Dendritic cell treated with granulocyte-macrophage colony-stimulating factor and Interleukin-4, amounts not matched to agents 40 ng/mL and 50 ng/mL, for 4 days (primary cell): ENCODE measurements around the gene COL4A5.

Experiments
- H3K27ac Mint-ChIP-seq: one replicate; pipeline ENCODE4 v1.8.0; 2022; ENCODE audit warnings: mild to moderate bottlenecking, mixed read lengths
- H3K27me3 Mint-ChIP-seq: one replicate; pipeline ENCODE4 v1.8.0; 2022; ENCODE audit warnings: mild to moderate bottlenecking, mixed read lengths
- H3K36me3 Mint-ChIP-seq: one replicate; pipeline ENCODE4 v1.8.0; 2022; ENCODE audit warnings: low read depth, mixed read lengths
- H3K4me1 Mint-ChIP-seq: one replicate; pipeline ENCODE4 v1.8.0; 2022; ENCODE audit warnings: low read depth, mixed read lengths
- H3K4me3 Mint-ChIP-seq: one replicate; pipeline ENCODE4 v1.8.0; 2022; ENCODE audit warnings: mild to moderate bottlenecking, moderate library complexity, mixed read lengths
- H3K9me3 Mint-ChIP-seq: one replicate; pipeline ENCODE4 v1.8.0; 2022; ENCODE audit warnings: mixed read lengths
- intact Hi-C: fragments of 100-400 bp; cut with micrococcal nuclease; formaldehyde crosslinking; loops from one replicate; pipeline ENCODE4 v1.15.0; 2022

Gene COL4A5

DNA sequence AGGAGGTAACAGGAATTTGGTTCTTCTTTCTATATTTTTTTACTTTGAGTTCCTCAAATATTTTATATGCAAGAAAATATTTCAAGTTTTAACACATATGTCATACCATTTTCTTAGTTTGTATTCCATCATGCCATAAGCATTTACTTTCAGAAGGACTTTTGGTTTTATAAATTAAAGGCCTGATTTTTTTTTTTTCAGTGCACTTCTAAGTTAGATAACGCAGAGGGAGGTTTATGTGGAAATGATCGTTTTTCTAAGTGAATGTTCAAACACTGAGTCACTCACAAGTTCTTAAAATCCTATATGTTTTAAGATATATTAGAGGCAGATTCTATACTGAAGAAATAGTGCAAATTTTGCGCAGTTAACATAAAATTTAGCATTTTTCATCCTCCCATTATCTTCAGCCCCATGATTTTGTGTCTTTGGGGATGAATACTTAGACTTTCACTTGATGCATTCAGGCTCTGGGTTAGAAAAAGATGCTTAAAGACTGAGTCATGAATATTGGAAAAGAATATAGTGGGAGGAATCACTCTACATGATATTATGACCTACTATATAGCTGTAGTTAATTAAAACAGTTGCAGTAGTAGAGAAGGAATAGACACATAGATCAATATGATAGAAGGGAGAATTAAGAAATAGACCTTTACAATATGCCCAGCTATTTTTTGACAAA, 54.9 kb downstream of the COL4A5 start:
- Mint-ChIP-seq H3K4me3 (no peak overlapping the region), H3K36me3 (no peaks in the 10 kb centered on the region), H3K27ac (no peak overlapping the region), H3K4me1 (no peaks in the 10 kb centered on the region), H3K9me3 (no peaks in the 10 kb centered on the region), H3K27me3 (no peaks in the 10 kb centered on the region)
- intact Hi-C loops = no loop called here

DNA sequence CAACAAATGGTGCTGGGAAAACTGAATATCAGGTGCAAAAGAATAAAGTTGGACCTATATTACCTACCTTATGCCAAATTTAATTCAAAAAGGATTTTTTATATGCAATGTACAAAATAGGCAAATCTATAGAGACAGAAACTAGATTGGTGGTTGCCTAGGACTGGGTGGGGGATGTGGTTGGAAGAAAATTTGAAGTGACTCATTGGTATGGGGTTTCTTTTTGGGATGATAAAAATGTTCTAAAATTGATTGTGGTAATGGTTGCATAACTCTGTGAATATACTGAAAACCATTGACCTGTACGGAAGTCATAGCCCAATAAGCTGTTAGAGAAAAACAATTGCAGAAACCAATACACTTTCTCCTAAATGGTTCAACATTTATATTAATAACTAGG, 72.1 kb downstream of the COL4A5 start:
- intact Hi-C loops = no loop called here
- Mint-ChIP-seq H3K27ac (no peak overlapping the region), H3K27me3 (peaks cover 2% of the 10 kb centered on the region), H3K36me3 (no peaks in the 10 kb centered on the region), H3K9me3 (no peaks in the 10 kb centered on the region), H3K4me3 (no peak overlapping the region), H3K4me1 (no peaks in the 10 kb centered on the region)

DNA sequence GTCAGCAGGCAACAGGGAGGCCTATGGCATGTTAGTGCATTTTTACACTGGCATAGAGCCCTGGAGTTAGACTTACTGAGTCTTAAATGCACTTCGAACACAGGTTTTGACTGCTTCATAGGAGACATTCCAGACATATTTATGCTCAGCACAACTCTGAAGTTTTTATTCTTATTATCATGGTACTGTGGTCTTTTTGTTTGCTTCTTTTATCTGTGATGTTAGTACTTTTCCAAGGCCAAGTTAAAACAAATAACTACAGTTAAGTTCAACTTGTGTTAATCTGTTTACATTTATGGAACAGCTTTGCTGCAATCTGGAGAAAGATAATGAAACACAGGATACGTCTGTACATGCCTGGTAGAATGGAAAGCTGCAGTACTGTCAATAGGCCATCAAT, 76.5 kb downstream of the COL4A5 start:
- intact Hi-C loops = no loop called here

DNA sequence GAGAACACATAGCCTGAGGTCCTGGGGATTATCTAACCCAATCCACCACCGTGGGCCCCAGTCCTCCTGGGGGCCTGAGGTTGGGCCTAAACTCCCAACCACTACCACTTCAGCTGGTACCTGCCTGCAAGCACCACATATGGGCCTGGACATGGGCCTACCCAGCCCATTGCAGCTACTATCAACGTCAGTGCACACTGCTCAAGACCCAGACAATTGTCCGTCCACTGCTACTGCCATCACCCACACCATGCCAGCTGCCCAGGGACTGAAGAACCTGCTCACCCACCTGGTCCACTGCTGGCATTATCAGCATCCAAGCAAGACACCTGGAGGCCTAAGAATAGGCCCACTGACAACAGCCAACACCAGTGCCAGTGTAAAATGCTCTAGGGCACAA, 88.1 kb downstream of the COL4A5 start:
- Mint-ChIP-seq H3K27me3 (no peaks in the 10 kb centered on the region), H3K4me1 (no peaks in the 10 kb centered on the region), H3K9me3 (no peaks in the 10 kb centered on the region), H3K27ac (no peak overlapping the region), H3K4me3 (no peak overlapping the region), H3K36me3 (no peaks in the 10 kb centered on the region)
- intact Hi-C loops = no loop called here

More for the DNA sequence above, 76.5 kb downstream of the COL4A5 start:
- no peak overlapping the region for H3K27ac Mint-ChIP-seq
- no peaks in the 10 kb centered on the region for H3K36me3 Mint-ChIP-seq
- H3K9me3 Mint-ChIP-seq = no peaks in the 10 kb centered on the region
- H3K4me3 Mint-ChIP-seq = no peak overlapping the region
- H3K4me1 Mint-ChIP-seq = no peaks in the 10 kb centered on the region
- no peaks in the 10 kb centered on the region for H3K27me3 Mint-ChIP-seq

DNA sequence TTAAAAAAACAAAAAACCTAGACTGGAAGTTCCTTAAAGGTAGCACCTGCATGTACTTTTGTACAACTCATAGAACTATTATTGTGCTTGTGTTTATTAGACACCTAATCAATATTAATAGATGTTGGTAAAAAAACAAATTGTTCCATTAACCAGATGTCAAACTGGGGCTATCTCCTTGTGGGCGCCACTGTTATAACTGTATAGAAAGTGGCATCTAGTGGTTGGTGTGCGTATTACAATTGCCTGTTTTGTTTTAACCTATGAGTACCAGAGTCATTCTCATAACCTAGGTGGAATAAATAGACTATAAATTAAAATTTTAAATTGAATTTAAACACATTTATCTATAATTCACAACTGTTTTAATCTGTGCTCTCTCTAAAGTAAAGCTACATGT, 97.4 kb downstream of the COL4A5 start:
- Mint-ChIP-seq H3K4me3 (no peak overlapping the region), H3K4me1 (no peaks in the 10 kb centered on the region), H3K36me3 (no peaks in the 10 kb centered on the region), H3K27ac (no peak overlapping the region), H3K27me3 (no peaks in the 10 kb centered on the region), H3K9me3 (no peaks in the 10 kb centered on the region)
- intact Hi-C loops = no loop called here

DNA sequence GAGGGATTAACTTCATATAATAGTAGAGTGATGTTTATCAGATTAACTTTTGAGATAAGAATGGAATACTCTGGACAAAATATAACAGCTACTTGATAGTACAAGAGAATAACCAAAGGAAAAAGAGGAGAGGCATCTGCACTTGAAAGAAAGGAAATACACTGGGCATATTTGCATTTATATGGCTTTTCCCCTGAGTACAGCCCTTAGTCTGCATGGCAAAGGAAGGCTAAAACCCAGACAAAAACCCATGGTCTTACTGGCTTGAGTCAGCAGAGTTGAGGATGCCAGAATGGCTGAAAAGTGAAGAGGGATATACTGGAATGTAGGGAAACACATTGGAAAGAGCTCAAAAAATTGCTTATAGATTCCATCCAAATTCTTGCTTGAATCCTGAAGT, 101.6 kb downstream of the COL4A5 start:
- intact Hi-C loops = no loop called here
- no peaks in the 10 kb centered on the region for H3K27me3 Mint-ChIP-seq
- H3K4me3 Mint-ChIP-seq = no peak overlapping the region
- no peaks in the 10 kb centered on the region for H3K4me1 Mint-ChIP-seq
- no peak overlapping the region for H3K27ac Mint-ChIP-seq
- H3K36me3 Mint-ChIP-seq = no peaks in the 10 kb centered on the region
- no peaks in the 10 kb centered on the region for H3K9me3 Mint-ChIP-seq

DNA sequence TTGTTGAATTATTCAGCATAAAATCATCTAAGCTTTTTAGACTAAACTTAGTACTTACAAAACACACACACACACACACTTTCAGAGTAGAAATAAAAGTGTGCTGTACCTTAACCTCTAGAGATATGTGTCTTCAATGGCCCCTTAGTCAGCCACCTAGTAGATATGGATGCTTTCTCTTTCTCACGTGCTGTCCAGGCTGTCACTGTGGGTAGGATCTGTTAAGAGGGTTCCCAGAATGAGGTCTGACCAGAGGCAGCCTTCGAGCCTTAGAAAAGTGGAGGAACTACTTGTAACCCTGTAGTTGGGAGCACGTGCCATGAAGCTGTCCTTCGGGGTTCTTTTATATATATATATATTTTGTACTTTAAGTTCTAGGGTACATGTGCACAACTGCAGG, 117.9 kb downstream of the COL4A5 start:
- Mint-ChIP-seq H3K9me3 (no peaks in the 10 kb centered on the region), H3K4me1 (no peaks in the 10 kb centered on the region), H3K27me3 (no peaks in the 10 kb centered on the region), H3K36me3 (no peaks in the 10 kb centered on the region), H3K27ac (no peak overlapping the region), H3K4me3 (no peak overlapping the region)
- intact Hi-C loops = no loop called here

DNA sequence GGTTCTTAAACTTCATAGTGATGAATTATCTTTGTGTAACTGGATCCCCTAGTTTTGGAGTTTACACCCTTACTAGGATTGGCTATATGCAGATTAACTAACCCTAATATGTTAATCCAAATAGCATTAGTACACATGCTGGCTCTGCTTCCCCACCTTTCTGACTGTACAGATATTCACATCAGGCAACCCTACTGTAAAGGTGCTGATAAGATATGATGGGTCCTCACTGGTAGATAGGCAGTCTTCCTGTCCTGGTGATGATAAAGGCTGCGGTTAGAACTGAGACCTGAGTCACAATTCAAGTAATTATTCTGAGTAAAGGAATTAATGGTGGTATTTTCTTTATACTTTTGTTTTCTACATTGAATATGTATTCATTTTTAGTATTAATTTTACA, 118.6 kb downstream of the COL4A5 start:
- no peaks in the 10 kb centered on the region for H3K4me1 Mint-ChIP-seq
- intact Hi-C loops = no loop called here
- H3K4me3 Mint-ChIP-seq = no peak overlapping the region
- H3K36me3 Mint-ChIP-seq = no peaks in the 10 kb centered on the region
- no peak overlapping the region for H3K27ac Mint-ChIP-seq
- H3K27me3 Mint-ChIP-seq = no peaks in the 10 kb centered on the region
- H3K9me3 Mint-ChIP-seq = no peaks in the 10 kb centered on the region

DNA sequence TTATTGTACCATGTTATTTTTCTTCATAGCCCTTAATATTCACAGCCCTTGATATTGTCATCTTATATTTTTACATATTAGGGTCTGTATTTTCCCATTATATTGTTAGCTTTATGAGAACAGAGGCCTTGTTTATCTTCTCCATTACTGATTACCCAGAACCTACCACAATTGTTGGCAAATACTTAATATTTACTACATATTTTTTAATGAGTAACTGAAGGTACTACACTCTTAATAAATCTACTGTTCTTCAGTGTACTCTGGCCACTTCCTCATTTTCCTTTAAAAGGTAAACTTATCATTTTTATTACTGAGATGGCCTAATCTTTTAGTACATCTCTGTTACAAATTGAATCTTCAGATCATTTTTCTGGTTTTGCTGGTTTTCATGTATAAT, 133.5 kb downstream of the COL4A5 start:
- no peaks in the 10 kb centered on the region for H3K27me3 Mint-ChIP-seq
- no peaks in the 10 kb centered on the region for H3K4me1 Mint-ChIP-seq
- H3K36me3 Mint-ChIP-seq = no peaks in the 10 kb centered on the region
- no peak overlapping the region for H3K27ac Mint-ChIP-seq
- no peak overlapping the region for H3K4me3 Mint-ChIP-seq
- no peaks in the 10 kb centered on the region for H3K9me3 Mint-ChIP-seq
- intact Hi-C loops = no loop called here

DNA sequence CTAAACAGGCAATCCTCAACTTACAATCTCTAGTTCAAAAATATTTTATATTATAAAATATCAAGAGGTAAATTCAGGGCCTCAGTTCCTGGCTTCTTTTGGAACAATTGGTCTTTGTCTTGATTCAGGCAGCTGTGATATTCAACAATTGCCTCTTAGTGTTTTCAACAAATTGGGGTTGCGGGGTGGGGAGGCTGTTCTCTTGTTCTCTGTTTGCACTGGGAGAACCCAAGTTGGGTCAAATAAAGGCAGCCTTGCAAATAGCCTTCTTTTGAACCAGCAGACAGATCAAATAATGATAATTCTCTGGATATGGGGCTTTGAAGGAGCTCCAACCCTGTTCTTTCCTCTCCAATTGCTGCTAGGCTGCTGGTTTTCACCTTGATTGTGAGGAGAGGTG, 142.5 kb downstream of the COL4A5 start:
- H3K9me3 Mint-ChIP-seq = no peaks in the 10 kb centered on the region
- H3K27ac Mint-ChIP-seq = no peak overlapping the region
- H3K4me1 Mint-ChIP-seq = no peaks in the 10 kb centered on the region
- H3K4me3 Mint-ChIP-seq = no peak overlapping the region
- H3K27me3 Mint-ChIP-seq = no peaks in the 10 kb centered on the region
- H3K36me3 Mint-ChIP-seq = no peaks in the 10 kb centered on the region
- intact Hi-C loops = loop anchor here (5.0 kb wide), 1 partner anchor 800 kb away; no protein-coding TSS in a partner anchor

DNA sequence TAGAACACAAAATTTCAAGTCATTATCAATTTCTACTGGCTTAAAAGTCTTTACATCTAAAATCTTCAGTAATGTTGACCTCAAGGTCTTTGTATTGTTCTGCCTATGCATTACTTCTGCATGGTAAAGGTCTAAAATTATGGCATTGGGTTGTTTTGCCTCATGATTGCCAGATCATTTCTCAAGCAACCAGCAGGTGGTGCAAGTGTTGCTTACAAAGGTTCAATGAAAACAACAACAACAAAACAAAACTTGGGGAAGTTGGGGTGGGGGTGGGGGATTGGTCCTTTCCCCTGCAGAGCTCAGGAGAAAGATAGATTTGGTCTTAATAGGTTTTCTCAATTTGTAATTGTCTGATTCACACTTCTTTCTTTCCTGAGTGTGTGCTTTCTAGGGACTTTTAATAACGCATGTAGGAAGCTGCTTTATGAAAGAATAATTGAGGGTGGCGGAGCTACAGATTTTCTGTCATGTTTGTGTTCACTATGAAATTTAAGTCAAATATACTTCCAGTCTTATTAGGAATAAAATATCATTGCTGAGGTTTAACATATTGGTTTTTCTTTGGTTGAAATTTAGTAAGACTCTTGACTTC, 145.1 kb downstream of the COL4A5 start:
- H3K27me3 Mint-ChIP-seq = no peaks in the 10 kb centered on the region
- intact Hi-C loops = loop anchor here (5.0 kb wide), 1 partner anchor 798 kb away; no protein-coding TSS in a partner anchor

DNA sequence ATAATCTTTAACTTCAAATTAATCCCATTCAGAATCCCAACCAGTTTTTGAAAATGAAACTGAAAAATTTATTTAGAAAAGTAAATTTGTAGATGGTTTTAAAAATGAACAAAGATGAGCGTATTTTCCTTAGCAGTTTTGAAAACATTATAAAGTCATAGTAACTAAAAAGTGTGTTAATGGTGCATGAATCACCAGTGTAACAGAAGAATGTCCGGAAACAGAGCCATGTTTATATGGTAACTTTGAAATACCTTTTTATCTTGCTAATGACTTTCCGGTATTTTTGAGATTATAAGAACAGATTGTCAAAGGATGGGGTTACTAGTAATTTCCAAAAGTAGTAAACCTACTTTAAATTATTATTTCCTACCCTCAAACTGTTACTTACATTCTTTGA, 150.9 kb downstream of the COL4A5 start:
- no peaks in the 10 kb centered on the region for H3K27me3 Mint-ChIP-seq
- intact Hi-C loops = no loop called here
- H3K4me1 Mint-ChIP-seq = no peaks in the 10 kb centered on the region

More for the DNA sequence above, 145.1 kb downstream of the COL4A5 start:
- H3K36me3 Mint-ChIP-seq = no peaks in the 10 kb centered on the region
- H3K4me3 Mint-ChIP-seq = no peak overlapping the region
- no peak overlapping the region for H3K27ac Mint-ChIP-seq
- H3K4me1 Mint-ChIP-seq = no peaks in the 10 kb centered on the region
- no peaks in the 10 kb centered on the region for H3K9me3 Mint-ChIP-seq

DNA sequence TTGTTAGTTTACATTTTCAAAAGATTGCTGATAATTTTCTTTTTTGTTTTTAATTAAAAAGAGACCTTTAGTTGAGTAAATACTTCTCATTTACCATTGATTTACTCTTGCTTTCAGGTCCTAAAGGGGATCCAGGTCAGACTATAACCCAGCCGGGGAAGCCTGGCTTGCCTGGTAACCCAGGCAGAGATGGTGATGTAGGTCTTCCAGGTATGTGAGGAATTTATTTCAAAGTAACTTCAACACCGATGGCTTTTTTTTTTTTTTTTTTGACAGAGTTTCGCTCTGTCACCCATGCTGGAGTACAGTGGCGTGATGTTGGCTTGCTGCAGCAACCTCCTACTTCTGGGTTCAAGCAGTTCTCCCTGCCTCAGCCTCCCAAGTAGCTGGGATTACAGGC, 161.6 kb downstream of the COL4A5 start:
- H3K4me1 Mint-ChIP-seq = no peaks in the 10 kb centered on the region
- intact Hi-C loops = no loop called here
- H3K9me3 Mint-ChIP-seq = no peaks in the 10 kb centered on the region
- no peak overlapping the region for H3K27ac Mint-ChIP-seq
- no peak overlapping the region for H3K4me3 Mint-ChIP-seq
- no peaks in the 10 kb centered on the region for H3K27me3 Mint-ChIP-seq
- no peaks in the 10 kb centered on the region for H3K36me3 Mint-ChIP-seq

More for the DNA sequence above, 150.9 kb downstream of the COL4A5 start:
- Mint-ChIP-seq H3K36me3 (no peaks in the 10 kb centered on the region), H3K4me3 (no peak overlapping the region), H3K9me3 (no peaks in the 10 kb centered on the region), H3K27ac (no peak overlapping the region)

DNA sequence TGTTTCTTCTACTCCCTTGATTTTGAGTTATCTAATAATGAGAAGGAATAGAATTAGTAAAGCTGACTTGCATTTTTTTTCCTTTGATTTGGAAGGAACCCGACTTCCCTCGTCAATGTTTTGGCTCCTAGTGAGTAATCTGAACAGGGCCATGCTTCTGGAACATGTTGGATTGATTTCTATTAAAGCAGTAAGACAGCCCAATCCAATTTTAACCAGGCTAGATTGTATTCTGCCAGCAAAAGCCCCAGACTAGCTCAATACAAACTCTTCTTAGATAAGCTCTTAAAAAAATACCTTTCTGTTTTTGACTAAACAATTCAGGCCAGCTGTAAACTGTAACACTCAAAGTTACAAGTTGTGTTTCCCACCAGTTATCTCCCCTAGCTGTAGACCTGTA, 170.5 kb downstream of the COL4A5 start:
- Mint-ChIP-seq H3K9me3 (no peaks in the 10 kb centered on the region), H3K4me3 (no peak overlapping the region), H3K36me3 (no peaks in the 10 kb centered on the region), H3K27me3 (no peaks in the 10 kb centered on the region), H3K4me1 (no peaks in the 10 kb centered on the region), H3K27ac (no peak overlapping the region)
- intact Hi-C loops = no loop called here

DNA sequence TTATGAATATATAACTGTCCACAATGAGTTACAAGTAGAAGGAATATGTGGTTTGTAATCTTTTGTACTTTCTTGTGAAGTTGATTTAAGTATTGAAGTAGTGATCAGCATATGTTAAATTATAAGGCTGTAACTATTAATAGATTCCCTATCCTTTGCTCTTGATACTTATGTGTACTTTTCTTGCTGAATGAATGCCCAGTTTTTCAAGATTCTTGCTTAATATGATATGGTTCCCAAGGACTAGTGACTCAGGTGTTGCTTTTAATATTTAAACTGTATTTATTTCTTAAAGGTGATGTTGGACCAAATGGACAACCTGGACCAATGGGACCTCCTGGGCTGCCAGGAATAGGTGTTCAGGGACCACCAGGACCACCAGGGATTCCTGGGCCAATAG, 175.0 kb downstream of the COL4A5 start:
- H3K27me3 Mint-ChIP-seq = no peaks in the 10 kb centered on the region
- H3K27ac Mint-ChIP-seq = no peak overlapping the region
- no peaks in the 10 kb centered on the region for H3K9me3 Mint-ChIP-seq
- intact Hi-C loops = no loop called here
- no peaks in the 10 kb centered on the region for H3K4me1 Mint-ChIP-seq
- H3K4me3 Mint-ChIP-seq = no peak overlapping the region
- H3K36me3 Mint-ChIP-seq = no peaks in the 10 kb centered on the region
